Activated naive CD4-positive, alpha-beta T cell treated with anti-CD3 and anti-CD28 coated beads, Interleukin-2, amount 50 U/mL, for 24 hours (primary cell): ENCODE results near the gene SLC45A2.
"Not testable (repeated sequence)": the region's sequence is repeated elsewhere in the genome, so short reads cannot be mapped to it uniquely, and the experiment has no call there.

Source experiments
- H3K27ac Mint-ChIP-seq: one replicate; pipeline ENCODE4 v1.8.0; 2021; ENCODE audit warnings: mild to moderate bottlenecking, mixed read lengths
- H3K27me3 Mint-ChIP-seq: one replicate; pipeline ENCODE4 v1.8.0; 2021; ENCODE audit warnings: mixed read lengths
- H3K36me3 Mint-ChIP-seq: one replicate; pipeline ENCODE4 v1.8.0; 2021; ENCODE audit warnings: mixed read lengths
- H3K4me1 Mint-ChIP-seq: one replicate; pipeline ENCODE4 v1.8.0; 2021; ENCODE audit warnings: mixed read lengths
- H3K4me3 Mint-ChIP-seq: one replicate; pipeline ENCODE4 v1.8.0; 2021; ENCODE audit warnings: mild to moderate bottlenecking, mixed read lengths
- H3K9me3 Mint-ChIP-seq: one replicate; pipeline ENCODE4 v1.8.0; 2021; ENCODE audit warnings: mixed read lengths

SLC45A2 gene

GRCh38 chr5:33957577-33958150 lies 26.8 kb downstream of the SLC45A2 start:
- H3K27ac Mint-ChIP-seq: no peak overlapping the region
- peaks cover 1% of the 10 kb centered on the region for H3K36me3 Mint-ChIP-seq
- H3K9me3 Mint-ChIP-seq: peaks cover 11% of the 10 kb centered on the region
- peaks cover 4% of the 10 kb centered on the region for H3K27me3 Mint-ChIP-seq
- no peaks in the 10 kb centered on the region for H3K4me1 Mint-ChIP-seq
- H3K4me3 Mint-ChIP-seq: no peak overlapping the region

GRCh38 chr5:33952175-33952574 lies 32.3 kb downstream of the SLC45A2 start:
- not testable (repeated sequence) for H3K27ac Mint-ChIP-seq

GRCh38 chr5:33944543-33945132 lies 39.9 kb downstream of the SLC45A2 start:
- Mint-ChIP-seq H3K27me3 (peaks cover 15% of the 10 kb centered on the region), H3K9me3 (no peaks in the 10 kb centered on the region), H3K27ac (no peak overlapping the region), H3K36me3 (no peaks in the 10 kb centered on the region), H3K4me3 (no peak overlapping the region), H3K4me1 (no peaks in the 10 kb centered on the region)

More at GRCh38 chr5:33952175-33952574, 32.3 kb downstream of the SLC45A2 start:
- not testable (repeated sequence) for H3K36me3 Mint-ChIP-seq, H3K4me1 Mint-ChIP-seq, H3K27me3 Mint-ChIP-seq, H3K4me3 Mint-ChIP-seq
- H3K9me3 Mint-ChIP-seq: peaks cover 11% of the 10 kb centered on the region

- H3K27me3 Mint-ChIP-seq: peaks cover 32% of the 10 kb centered on the region
- no peaks in the 10 kb centered on the region for H3K4me1 Mint-ChIP-seq
Measured at GRCh38 chr5:33941090-33941489, 43.4 kb downstream of the SLC45A2 start.

GRCh38 chr5:33939556-33940262 lies 44.8 kb downstream of the SLC45A2 start:
- Mint-ChIP-seq H3K4me1 (peaks cover 4% of the 10 kb centered on the region), H3K36me3 (no peaks in the 10 kb centered on the region), H3K4me3 (no peak overlapping the region), H3K9me3 (no peaks in the 10 kb centered on the region), H3K27me3 (peaks cover 34% of the 10 kb centered on the region), H3K27ac (no peak overlapping the region)

More at GRCh38 chr5:33941090-33941489, 43.4 kb downstream of the SLC45A2 start:
- no peak overlapping the region for H3K4me3 Mint-ChIP-seq
- no peaks in the 10 kb centered on the region for H3K36me3 Mint-ChIP-seq
- H3K27ac Mint-ChIP-seq: no peak overlapping the region
- H3K9me3 Mint-ChIP-seq: no peaks in the 10 kb centered on the region

GRCh38 chr5:33938881-33939280 lies 45.6 kb downstream of the SLC45A2 start:
- Mint-ChIP-seq H3K36me3 (no peaks in the 10 kb centered on the region), H3K4me3 (no peak overlapping the region), H3K4me1 (peaks cover 4% of the 10 kb centered on the region), H3K27me3 (peaks cover 34% of the 10 kb centered on the region), H3K27ac (no peak overlapping the region), H3K9me3 (no peaks in the 10 kb centered on the region)

- H3K9me3 Mint-ChIP-seq: no peaks in the 10 kb centered on the region
- H3K36me3 Mint-ChIP-seq: no peaks in the 10 kb centered on the region
- H3K4me3 Mint-ChIP-seq: no peak overlapping the region
- H3K4me1 Mint-ChIP-seq: peaks cover 4% of the 10 kb centered on the region
- H3K27ac Mint-ChIP-seq: no peak overlapping the region
- peaks cover 34% of the 10 kb centered on the region for H3K27me3 Mint-ChIP-seq
Measured at GRCh38 chr5:33938507-33938796, 46.0 kb downstream of the SLC45A2 start.

GRCh38 chr5:33937707-33938506 lies 46.6 kb downstream of the SLC45A2 start:
- Mint-ChIP-seq H3K4me1 (peaks cover 4% of the 10 kb centered on the region), H3K27me3 (peaks cover 34% of the 10 kb centered on the region), H3K36me3 (no peaks in the 10 kb centered on the region), H3K9me3 (no peaks in the 10 kb centered on the region), H3K4me3 (no peak overlapping the region), H3K27ac (peak overlapping the region; percentile 12)

GRCh38 chr5:33937017-33937706 lies 47.3 kb downstream of the SLC45A2 start:
- H3K4me3 Mint-ChIP-seq: no peak overlapping the region
- peaks cover 32% of the 10 kb centered on the region for H3K27me3 Mint-ChIP-seq
- no peak overlapping the region for H3K27ac Mint-ChIP-seq
- peaks cover 4% of the 10 kb centered on the region for H3K4me1 Mint-ChIP-seq
- no peaks in the 10 kb centered on the region for H3K36me3 Mint-ChIP-seq
- no peaks in the 10 kb centered on the region for H3K9me3 Mint-ChIP-seq

GRCh38 chr5:33936381-33937016 lies 48.0 kb downstream of the SLC45A2 start, which contains the start of gene RXFP3:
TSS of gene RXFP3 (plus strand) at chr5:33936386. CDS start at chr5:33936741, 355 bp downstream.
- H3K27me3 Mint-ChIP-seq: peaks cover 31% of the 10 kb centered on the region

GRCh38 chr5:33936004-33936380 lies 48.5 kb downstream of the SLC45A2 start:
- no peaks in the 10 kb centered on the region for H3K9me3 Mint-ChIP-seq
- H3K4me1 Mint-ChIP-seq: peaks cover 4% of the 10 kb centered on the region
- no peaks in the 10 kb centered on the region for H3K36me3 Mint-ChIP-seq
- H3K27me3 Mint-ChIP-seq: peaks cover 31% of the 10 kb centered on the region
- H3K27ac Mint-ChIP-seq: no peak overlapping the region
- no peak overlapping the region for H3K4me3 Mint-ChIP-seq

More at GRCh38 chr5:33936381-33937016, 48.0 kb downstream of the SLC45A2 start, which contains the start of gene RXFP3:
- Mint-ChIP-seq H3K4me3 (no peak within 1 kb of the TSS), H3K27ac (no peak within 1 kb of the TSS), H3K9me3 (no peaks in the 10 kb centered on the region), H3K36me3 (no peaks in the 10 kb centered on the region), H3K4me1 (peaks cover 4% of the 10 kb centered on the region)

- no peaks in the 10 kb centered on the region for H3K9me3 Mint-ChIP-seq
- no peak overlapping the region for H3K27ac Mint-ChIP-seq
- H3K36me3 Mint-ChIP-seq: no peaks in the 10 kb centered on the region
- peaks cover 19% of the 10 kb centered on the region for H3K27me3 Mint-ChIP-seq
- no peak overlapping the region for H3K4me3 Mint-ChIP-seq
- peaks cover 4% of the 10 kb centered on the region for H3K4me1 Mint-ChIP-seq
Measured at GRCh38 chr5:33934176-33934575, 50.3 kb downstream of the SLC45A2 start.

GRCh38 chr5:33933723-33934169 lies 50.7 kb downstream of the SLC45A2 start:
- H3K27ac Mint-ChIP-seq: no peak overlapping the region
- peaks cover 4% of the 10 kb centered on the region for H3K4me1 Mint-ChIP-seq
- H3K4me3 Mint-ChIP-seq: no peak overlapping the region
- H3K27me3 Mint-ChIP-seq: peaks cover 18% of the 10 kb centered on the region
- H3K9me3 Mint-ChIP-seq: no peaks in the 10 kb centered on the region
- no peaks in the 10 kb centered on the region for H3K36me3 Mint-ChIP-seq

- peaks cover 9% of the 10 kb centered on the region for H3K27me3 Mint-ChIP-seq
- H3K4me1 Mint-ChIP-seq: peaks cover 4% of the 10 kb centered on the region
- H3K36me3 Mint-ChIP-seq: no peaks in the 10 kb centered on the region
- no peaks in the 10 kb centered on the region for H3K9me3 Mint-ChIP-seq
- H3K27ac Mint-ChIP-seq: no peak overlapping the region
- H3K4me3 Mint-ChIP-seq: no peak overlapping the region
Measured at GRCh38 chr5:33931136-33931535, 53.4 kb downstream of the SLC45A2 start.
